Measurements from ENCODE around the gene CCDC30.

GRCh38 chr1:42449256-42449655 lies 13.8 kb upstream of the CCDC30 start:
- TF ChIP-seq EZH2 (IDR thresholded peaks at IDR 0.05; ENCODE audit: insufficient read depth, poor library complexity, severe bottlenecking) (no peak), EZH2phosphoT487 (IDR thresholded peaks at IDR 0.05; ENCODE audit: insufficient read depth, low read depth) (no peak)
